ENCODE measurements around the gene AQP10. TPM values are rescaled to one million over a fixed set of nuclear protein-coding genes. Genes with fewer than 3 reads are reported as not detected.
A peak's percentile ranks its signal among the peaks of the same experiment; 100 is the strongest.

AQP10 gene
- total and polyA plus RNA-seq, 11 donors = 0.15 to 1.2 (median 0.55) TPM; not detected in 3

- Histone ChIP-seq H3K4me1 (peaks cover 0 to 41% (median 13%) of the 10 kb centered on the region in 12 donors), H3K36me3 (peaks cover 0 to 46% (median 39%) of the 10 kb centered on the region in 9 donors), H3K4me3 (no peak overlapping the region), H3K27me3 (no peaks in the 10 kb centered on the region), H3K9me3 (no peaks in the 10 kb centered on the region), H3K27ac (no peak overlapping the region)
- no peak for DNase-seq
- no peak for ATAC-seq
- no peak for TF ChIP-seq CTCF (IDR thresholded peaks at IDR 0.05)
- TF ChIP-seq POLR2A (IDR thresholded peaks at IDR 0.05) = no peak
- WGBS, 4 donors = 68 to 84% (median 79%) methylated on average over 4 of the region's 4 CpGs
- intact Hi-C loops (cut with DNase I) = loop anchor here in 2 of 10 donors (5.0 to 10.0 kb wide), 2 partner anchors 52 to 194 kb away; no protein-coding TSS in a partner anchor
Observed at GRCh38 chr1:154350383-154350782, 29.5 kb downstream of the AQP10 start.

DNA sequence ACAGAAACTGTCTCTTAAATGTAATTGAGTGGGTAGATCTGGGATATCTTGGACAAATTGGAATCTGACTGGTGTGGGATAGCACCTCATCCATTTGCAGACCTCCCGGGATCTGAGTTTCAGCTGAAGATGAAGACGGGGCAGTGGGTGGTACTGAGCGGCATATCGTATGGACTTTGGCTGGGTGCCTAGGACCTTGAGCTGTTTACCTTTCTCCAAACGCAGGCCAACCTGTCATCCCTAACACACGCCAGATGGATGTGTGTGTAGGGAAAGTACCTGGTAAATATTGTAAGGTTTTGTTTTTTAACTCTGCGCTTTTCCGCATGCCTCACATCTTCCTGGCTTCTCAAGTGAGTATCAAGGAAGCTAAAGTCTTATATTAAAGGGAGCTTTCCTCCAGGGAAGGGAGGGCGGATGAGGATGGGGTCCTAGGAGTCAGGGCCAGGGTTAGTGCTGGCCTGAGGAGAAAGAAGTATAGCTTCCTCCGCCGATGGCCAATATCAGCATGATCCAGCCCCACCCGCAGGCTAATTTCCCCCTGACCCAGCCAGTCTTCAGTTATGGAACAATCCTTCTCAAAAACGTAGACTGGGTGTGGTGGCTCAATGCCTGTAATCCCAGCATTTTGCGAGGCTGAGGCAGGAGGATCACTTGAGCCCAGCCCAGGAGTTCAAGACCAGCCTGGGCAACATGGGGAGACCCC lies 30.6 kb downstream of the AQP10 start:
- intact Hi-C loops (cut with DNase I) = loop anchor here in 2 of 10 donors (5.0 to 10.0 kb wide), 2 partner anchors 51 to 193 kb away; no protein-coding TSS in a partner anchor
- ATAC-seq (no peak), DNase-seq (no peak)
- Histone ChIP-seq H3K27me3 (no peaks in the 10 kb centered on the region), H3K4me3 (no peak overlapping the region), H3K4me1 (peaks cover 0 to 35% (median 13%) of the 10 kb centered on the region in 12 donors), H3K27ac (no peak overlapping the region), H3K36me3 (peaks cover 0 to 35% (median 27%) of the 10 kb centered on the region in 9 donors), H3K9me3 (no peaks in the 10 kb centered on the region)
- WGBS, 4 donors = 81 to 89% (median 83%) methylated on average over 14 of the region's 14 CpGs
- TF ChIP-seq CTCF (IDR thresholded peaks at IDR 0.05) (no peak), POLR2A (IDR thresholded peaks at IDR 0.05) (no peak)

DNA sequence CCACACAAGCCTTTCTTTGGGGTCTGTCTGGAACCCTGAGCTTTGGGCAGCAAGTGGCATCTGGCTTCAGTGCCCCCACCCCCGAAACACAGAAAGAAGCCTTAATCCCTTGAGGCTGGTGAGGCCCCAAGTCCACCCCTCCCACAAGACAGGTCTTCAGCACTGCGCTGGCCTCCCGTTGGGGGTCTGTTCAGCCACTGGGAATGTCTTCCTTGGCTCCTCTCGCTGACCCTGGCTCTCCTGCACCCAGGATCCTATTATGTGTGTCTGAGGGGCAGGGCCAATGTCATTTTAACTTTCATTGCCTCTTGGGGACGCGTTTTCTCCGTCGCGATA lies 31.3 kb downstream of the AQP10 start:
- Histone ChIP-seq H3K4me1 (peaks cover 0 to 29% (median 13%) of the 10 kb centered on the region in 12 donors), H3K27ac (peak overlapping the region in 3 of 12 donors; percentile 29 to 72 (median 66)), H3K36me3 (peaks cover 0 to 28% (median 20%) of the 10 kb centered on the region in 9 donors), H3K4me3 (peak overlapping the region; percentile 29 to 57 (median 48)), H3K27me3 (no peaks in the 10 kb centered on the region), H3K9me3 (no peaks in the 10 kb centered on the region)
- intact Hi-C loops (cut with DNase I) = loop anchor here in 2 of 10 donors (5.0 to 10.0 kb wide), 2 partner anchors 50 to 193 kb away; no protein-coding TSS in a partner anchor
- ATAC-seq (peak in 1 of 4 donors; percentile 5), DNase-seq (no peak)
- TF ChIP-seq CTCF (IDR thresholded peaks at IDR 0.05) = no peak
- TF ChIP-seq POLR2A (IDR thresholded peaks at IDR 0.05) = no peak
- 18 to 23% (median 20%) methylated on average over 7 to 9 of the region's 9 CpGs for WGBS, 4 donors
